GM23338 (cell line): ENCODE measurements around the gene DEFB126. TPM values are rescaled to one million over a fixed set of nuclear protein-coding genes. Genes with fewer than 3 reads are reported as not detected.

ENCODE experiments used
- ATAC-seq: fragments of 200-7000 bp; cut with Tn5 transposase; 3 replicates; pipeline ENCODE4 v1.9.1; 2020
- DNase-seq: peaks from one replicate; pipeline ENCODE4 v3.0.0-alpha.2; 2015; ENCODE audit warnings: low spot score
- H2AFZ ChIP-seq: fragments of 200-600 bp; sonication (generic); 2 replicates; pipeline ENCODE4 v1.8.0; 2016; ENCODE audit warnings: antibody characterized with exemption, mild to moderate bottlenecking, moderate library complexity
- H3F3A ChIP-seq: fragments of 200-600 bp; sonication (generic); replicated peaks from 2 replicates; pipeline ENCODE4 v1.8.0; 2017; ENCODE audit warnings: antibody characterized with exemption, mixed run types, low read depth
- H3K27ac ChIP-seq: fragments of 200-600 bp; sonication (generic); 2 replicates; pipeline ENCODE4 v1.6.1; 2016; ENCODE audit warnings: low read depth
- H3K27me3 ChIP-seq: fragments of 200-600 bp; sonication (generic); 2 replicates; pipeline ENCODE4 v1.8.0; 2016; ENCODE audit warnings: mild to moderate bottlenecking, mixed run types, moderate library complexity; ENCODE audit not compliant: insufficient read depth
- H3K36me3 ChIP-seq: fragments of 200-600 bp; sonication (generic); 2 replicates; pipeline ENCODE4 v1.8.0; 2016; ENCODE audit warnings: mild to moderate bottlenecking; ENCODE audit not compliant: insufficient read depth
- H3K4me1 ChIP-seq: fragments of 200-600 bp; sonication (generic); 2 replicates; pipeline ENCODE4 v1.8.0; 2016; ENCODE audit warnings: mild to moderate bottlenecking, moderate library complexity; ENCODE audit not compliant: insufficient read depth
- H3K4me2 ChIP-seq: fragments of 200-600 bp; sonication (generic); 2 replicates; pipeline ENCODE4 v1.7.1; 2017; ENCODE audit warnings: mixed run types
- H3K4me3 ChIP-seq: fragments of 200-600 bp; sonication (generic); 2 replicates; pipeline ENCODE4 v1.6.1; 2016; ENCODE audit warnings: mixed run types
- H3K79me2 ChIP-seq: fragments of 200-600 bp; sonication (generic); replicated peaks from 2 replicates; pipeline ENCODE4 v1.8.0; 2017; ENCODE audit warnings: mild to moderate bottlenecking; ENCODE audit not compliant: insufficient read depth
- H3K9me2 ChIP-seq: fragments of 200-600 bp; sonication (generic); 2 replicates; pipeline ENCODE4 v1.8.0; 2017; ENCODE audit not compliant: insufficient read depth
- H4K20me1 ChIP-seq: fragments of 200-600 bp; sonication (generic); replicated peaks from 2 replicates; pipeline ENCODE4 v1.8.0; 2017; ENCODE audit warnings: mild to moderate bottlenecking; ENCODE audit not compliant: insufficient read depth
- H3K27ac Mint-ChIP-seq: 2 replicates; pipeline ENCODE4 v1.8.0; 2020; ENCODE audit warnings: inconsistent platforms, mild to moderate bottlenecking, moderate library complexity, mixed read lengths
- H3K27me3 Mint-ChIP-seq: 3 replicates; pipeline ENCODE4 v1.8.0; 2022; ENCODE audit warnings: low read depth, mild to moderate bottlenecking, moderate library complexity, mixed read lengths, inconsistent platforms; ENCODE audit not compliant: insufficient read depth, poor library complexity
- H3K36me3 Mint-ChIP-seq: 3 replicates; pipeline ENCODE4 v1.8.0; 2021; ENCODE audit warnings: low read depth, mild to moderate bottlenecking, inconsistent platforms, moderate library complexity, mixed read lengths
- H3K4me1 Mint-ChIP-seq: 3 replicates; pipeline ENCODE4 v1.8.0; 2020; ENCODE audit warnings: mild to moderate bottlenecking, inconsistent platforms, mixed read lengths
- H3K4me3 Mint-ChIP-seq: 3 replicates; pipeline ENCODE4 v1.8.0; 2021; ENCODE audit warnings: moderate library complexity, mild to moderate bottlenecking, inconsistent platforms, mixed read lengths
- H3K9me3 Mint-ChIP-seq: 3 replicates; pipeline ENCODE4 v1.8.0; 2020; ENCODE audit warnings: moderate library complexity, mild to moderate bottlenecking, inconsistent platforms, mixed read lengths
- CREB1 ChIP-seq: fragments of 250-450 bp; sonication (Bioruptor Pico); IDR thresholded peaks from 2 replicates; pipeline ENCODE4 v1.5.0; 2020; ENCODE audit warnings: low read depth, mild to moderate bottlenecking, moderate library complexity
- EZH2 ChIP-seq: fragments of 200-600 bp; sonication (generic); IDR thresholded peaks from one replicate; pipeline ENCODE4 v1.8.0; 2017; ENCODE audit warnings: antibody characterized with exemption, mild to moderate bottlenecking, low read depth; ENCODE audit not compliant: unreplicated experiment
- EZH2phosphoT487 ChIP-seq: fragments of 200-600 bp; sonication (generic); IDR thresholded peaks from one replicate; pipeline ENCODE4 v1.8.1; 2018; ENCODE audit warnings: antibody characterized with exemption; ENCODE audit not compliant: unreplicated experiment
- JUNB ChIP-seq: IDR thresholded peaks from one replicate; pipeline ENCODE4 v1.6.1; 2016; ENCODE audit warnings: antibody characterized with exemption; ENCODE audit not compliant: unreplicated experiment
- NANOG ChIP-seq: IDR thresholded peaks from 2 replicates; pipeline ENCODE4 v1.6.1; 2016; ENCODE audit warnings: antibody characterized with exemption, borderline replicate concordance
- ZNF114 ChIP-seq: fragments of 250-450 bp; sonication (Bioruptor Pico); IDR thresholded peaks from 2 replicates; pipeline ENCODE4 v1.5.0; 2020; ENCODE audit warnings: mild to moderate bottlenecking, moderate library complexity
- ZNF331 ChIP-seq: fragments of 250-450 bp; sonication (Bioruptor Pico); IDR thresholded peaks from 2 replicates; pipeline ENCODE4 v1.5.0; 2020; ENCODE audit warnings: low read depth, mild to moderate bottlenecking, moderate library complexity
- ZNF462 ChIP-seq: fragments of 250-450 bp; sonication (Bioruptor Pico); IDR thresholded peaks from 2 replicates; pipeline ENCODE4 v1.5.0; 2020; ENCODE audit warnings: mild to moderate bottlenecking, moderate library complexity
- polyA plus RNA-seq: library from polyadenylated mRNA; unstranded; fragments of >200 nt; fragmentation: Nextera tagmentation; extraction: Ambion mirVana; gene quantifications from 2 replicates; pipeline ENCODE4 v1.2.1, GENCODE V29; 2016
- total RNA-seq: library from RNA; depleted of rRNA; stranded (reverse); fragments of >200 nt; shearing (Covaris generic); gene quantifications from 2 replicates; pipeline ENCODE4 v1.2.3, GENCODE V29; 2014
- TF ChIP-seq, protein P1 (sequence below): IDR thresholded peaks from 2 replicates; pipeline ENCODE4 v1.6.1; 2016; ENCODE audit warnings: antibody characterized with exemption
- TF ChIP-seq, protein P2 (sequence below): IDR thresholded peaks from one replicate; pipeline ENCODE4 v1.6.1; 2018; ENCODE audit warnings: antibody characterized with exemption; ENCODE audit not compliant: unreplicated experiment

The DEFB126 gene
- total and polyA plus RNA-seq, 2 experiments from 2014 or later, result not detected

DNA sequence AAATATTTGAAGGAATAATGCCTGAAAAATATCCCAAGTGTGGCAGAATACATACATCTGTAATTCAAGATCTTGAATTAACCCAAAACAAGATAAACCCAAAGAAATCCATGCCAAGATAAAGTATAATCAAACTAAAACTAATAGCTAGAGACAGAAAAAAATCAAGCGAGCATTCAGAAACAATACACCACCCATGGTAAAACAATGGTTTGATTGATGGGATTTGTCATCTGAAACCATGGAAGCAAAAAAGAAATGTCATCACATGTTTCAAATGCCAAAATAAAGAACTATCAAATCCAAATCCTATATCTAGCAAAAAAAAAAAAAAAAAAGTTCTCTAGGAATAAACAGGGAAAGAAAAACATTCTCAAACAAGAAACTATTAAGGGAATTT lies 9.7 kb downstream of the DEFB126 start:
- ATAC-seq, result no peak
- Histone ChIP-seq H3K36me3 (no peaks in the 10 kb centered on the region), H2AFZ (no peak overlapping the region), H3K79me2 (no peaks in the 10 kb centered on the region), H3K27ac (no peak overlapping the region), H3K9me2 (peaks cover 6% of the 10 kb centered on the region; the same call in 1 of the 2 replicates), H3F3A (no peaks in the 10 kb centered on the region), H4K20me1 (no peaks in the 10 kb centered on the region; the same call in 1 of the 2 replicates), H3K4me2 (no peak overlapping the region), H3K4me3 (no peak overlapping the region), H3K4me1 (no peaks in the 10 kb centered on the region), H3K27me3 (peaks cover 1% of the 10 kb centered on the region; the same call in 1 of the 2 replicates)
- no peaks in the 10 kb centered on the region for H3K4me1 Mint-ChIP-seq
- no peak overlapping the region for H3K4me3 Mint-ChIP-seq
- no peaks in the 10 kb centered on the region for H3K9me3 Mint-ChIP-seq
- H3K27me3 Mint-ChIP-seq, result peaks cover 6% of the 10 kb centered on the region
- no peak for DNase-seq
- TF ChIP-seq EZH2 (no peak), NANOG (no peak), ZNF114 (CRISPR knock-in tag) (no peak), EZH2phosphoT487 (no peak), JUNB (no peak)
- H3K27ac Mint-ChIP-seq, result no peak overlapping the region
- no peaks in the 10 kb centered on the region for H3K36me3 Mint-ChIP-seq

GRCh38 chr20:157154-157553 lies 14.8 kb downstream of the DEFB126 start, which contains the start of gene DEFB127:
Gene DEFB127 (plus strand): TSS chr20:157454. CDS start chr20:157545, 91 bp downstream.
- no peak for TF ChIP-seq CREB1 (CRISPR knock-in tag)
- no peak for TF ChIP-seq ZNF462 (CRISPR knock-in tag)
- TF ChIP-seq, protein P1, sequence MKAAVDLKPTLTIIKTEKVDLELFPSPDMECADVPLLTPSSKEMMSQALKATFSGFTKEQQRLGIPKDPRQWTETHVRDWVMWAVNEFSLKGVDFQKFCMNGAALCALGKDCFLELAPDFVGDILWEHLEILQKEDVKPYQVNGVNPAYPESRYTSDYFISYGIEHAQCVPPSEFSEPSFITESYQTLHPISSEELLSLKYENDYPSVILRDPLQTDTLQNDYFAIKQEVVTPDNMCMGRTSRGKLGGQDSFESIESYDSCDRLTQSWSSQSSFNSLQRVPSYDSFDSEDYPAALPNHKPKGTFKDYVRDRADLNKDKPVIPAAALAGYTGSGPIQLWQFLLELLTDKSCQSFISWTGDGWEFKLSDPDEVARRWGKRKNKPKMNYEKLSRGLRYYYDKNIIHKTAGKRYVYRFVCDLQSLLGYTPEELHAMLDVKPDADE, result no peak
- TF ChIP-seq ZNF331, result no peak
- no peak for TF ChIP-seq ZNF114 (CRISPR knock-in tag)
- TF ChIP-seq, protein P2, sequence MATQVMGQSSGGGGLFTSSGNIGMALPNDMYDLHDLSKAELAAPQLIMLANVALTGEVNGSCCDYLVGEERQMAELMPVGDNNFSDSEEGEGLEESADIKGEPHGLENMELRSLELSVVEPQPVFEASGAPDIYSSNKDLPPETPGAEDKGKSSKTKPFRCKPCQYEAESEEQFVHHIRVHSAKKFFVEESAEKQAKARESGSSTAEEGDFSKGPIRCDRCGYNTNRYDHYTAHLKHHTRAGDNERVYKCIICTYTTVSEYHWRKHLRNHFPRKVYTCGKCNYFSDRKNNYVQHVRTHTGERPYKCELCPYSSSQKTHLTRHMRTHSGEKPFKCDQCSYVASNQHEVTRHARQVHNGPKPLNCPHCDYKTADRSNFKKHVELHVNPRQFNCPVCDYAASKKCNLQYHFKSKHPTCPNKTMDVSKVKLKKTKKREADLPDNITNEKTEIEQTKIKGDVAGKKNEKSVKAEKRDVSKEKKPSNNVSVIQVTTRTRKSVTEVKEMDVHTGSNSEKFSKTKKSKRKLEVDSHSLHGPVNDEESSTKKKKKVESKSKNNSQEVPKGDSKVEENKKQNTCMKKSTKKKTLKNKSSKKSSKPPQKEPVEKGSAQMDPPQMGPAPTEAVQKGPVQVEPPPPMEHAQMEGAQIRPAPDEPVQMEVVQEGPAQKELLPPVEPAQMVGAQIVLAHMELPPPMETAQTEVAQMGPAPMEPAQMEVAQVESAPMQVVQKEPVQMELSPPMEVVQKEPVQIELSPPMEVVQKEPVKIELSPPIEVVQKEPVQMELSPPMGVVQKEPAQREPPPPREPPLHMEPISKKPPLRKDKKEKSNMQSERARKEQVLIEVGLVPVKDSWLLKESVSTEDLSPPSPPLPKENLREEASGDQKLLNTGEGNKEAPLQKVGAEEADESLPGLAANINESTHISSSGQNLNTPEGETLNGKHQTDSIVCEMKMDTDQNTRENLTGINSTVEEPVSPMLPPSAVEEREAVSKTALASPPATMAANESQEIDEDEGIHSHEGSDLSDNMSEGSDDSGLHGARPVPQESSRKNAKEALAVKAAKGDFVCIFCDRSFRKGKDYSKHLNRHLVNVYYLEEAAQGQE, result no peak
- TF ChIP-seq EZH2phosphoT487, result no peak
- TF ChIP-seq EZH2, result no peak
- Histone ChIP-seq H3K4me3 (no peak within 1 kb of the TSS), H3K4me2 (no peak within 1 kb of the TSS), H2AFZ (no peak within 1 kb of the TSS), H3K79me2 (no peaks in the 10 kb centered on the region), H4K20me1 (no peaks in the 10 kb centered on the region), H3K9me2 (no peaks in the 10 kb centered on the region; the same call in 1 of the 2 replicates), H3K4me1 (no peaks in the 10 kb centered on the region), H3K27me3 (peaks cover 15% of the 10 kb centered on the region), H3K36me3 (no peaks in the 10 kb centered on the region), H3F3A (no peaks in the 10 kb centered on the region), H3K27ac (no peak within 1 kb of the TSS)
- Mint-ChIP-seq H3K4me1 (no peaks in the 10 kb centered on the region), H3K4me3 (no peak within 1 kb of the TSS), H3K36me3 (no peaks in the 10 kb centered on the region), H3K9me3 (no peaks in the 10 kb centered on the region), H3K27me3 (peaks cover 6% of the 10 kb centered on the region), H3K27ac (no peak within 1 kb of the TSS)
- ATAC-seq (no peak), DNase-seq (no peak)
